IPS-18a (cell line): ENCODE measurements around the gene SDF2L1.
A peak's percentile ranks its signal among the peaks of the same experiment; 100 is the strongest.

Experiments
- H3K27ac ChIP-seq: one replicate; pipeline ENCODE4 v1.5.1; 2013; ENCODE audit warnings: low read length
- H3K27me3 ChIP-seq: one replicate; pipeline ENCODE4 v1.6.1; 2013; ENCODE audit warnings: mild to moderate bottlenecking, low read length; ENCODE audit not compliant: control insufficient read depth, insufficient read depth
- H3K36me3 ChIP-seq: one replicate; pipeline ENCODE4 v1.6.1; 2013; ENCODE audit warnings: low read depth, low read length; ENCODE audit not compliant: control insufficient read depth
- H3K4me1 ChIP-seq: one replicate; pipeline ENCODE4 v1.6.1; 2013; ENCODE audit warnings: low read depth, low read length; ENCODE audit not compliant: control insufficient read depth
- H3K4me3 ChIP-seq: one replicate; pipeline ENCODE4 v1.5.1; 2013; ENCODE audit warnings: low read length
- H3K9ac ChIP-seq: one replicate; pipeline ENCODE4 v1.6.1; 2013; ENCODE audit warnings: mild to moderate bottlenecking, low read length, moderate library complexity
- H3K9me3 ChIP-seq: one replicate; pipeline ENCODE4 v1.6.1; 2013; ENCODE audit warnings: low read depth, low read length; ENCODE audit not compliant: control insufficient read depth

Gene SDF2L1

DNA sequence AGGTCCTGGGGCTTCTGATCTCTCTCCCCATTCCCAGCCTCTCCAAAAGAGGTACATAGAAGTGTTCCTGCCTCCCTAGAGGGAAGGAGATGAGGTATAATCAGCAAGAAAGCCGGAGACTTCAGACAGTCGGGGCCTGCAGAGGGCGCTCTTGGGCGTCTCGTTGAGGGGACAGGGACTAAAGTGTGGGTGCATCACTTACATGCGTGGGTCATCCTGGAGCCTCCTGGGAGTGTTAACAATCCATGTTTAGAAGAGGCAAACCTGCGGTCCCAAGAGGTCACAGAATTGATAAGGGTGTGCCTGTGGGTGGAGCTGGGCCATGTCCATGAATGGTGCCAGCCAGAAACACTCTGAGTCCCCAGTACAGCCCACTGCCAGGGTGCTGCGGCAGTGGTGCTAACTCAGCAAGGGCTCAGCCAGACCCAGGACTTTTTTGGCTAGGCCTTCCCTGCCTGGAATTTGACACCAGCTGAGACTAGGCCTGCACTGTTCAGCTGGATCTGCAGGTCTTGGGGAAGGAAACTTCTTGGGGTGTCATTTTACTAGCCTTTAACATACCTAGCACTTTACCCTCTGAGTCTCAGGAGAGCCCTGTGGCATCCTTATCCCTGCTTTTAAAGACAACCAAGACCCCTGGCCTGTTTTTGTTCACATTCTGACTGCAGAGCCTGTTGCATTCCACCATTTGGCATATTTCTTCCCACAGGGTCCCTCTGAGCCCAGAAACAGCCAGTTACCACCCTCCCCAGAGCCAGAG is 17.8 kb upstream of the SDF2L1 start:
- Histone ChIP-seq H3K27ac (no peak overlapping the region), H3K4me1 (no peaks in the 10 kb centered on the region), H3K27me3 (no peaks in the 10 kb centered on the region), H3K4me3 (no peak overlapping the region), H3K9me3 (no peaks in the 10 kb centered on the region), H3K9ac (no peak overlapping the region), H3K36me3 (peaks cover 12% of the 10 kb centered on the region)

DNA sequence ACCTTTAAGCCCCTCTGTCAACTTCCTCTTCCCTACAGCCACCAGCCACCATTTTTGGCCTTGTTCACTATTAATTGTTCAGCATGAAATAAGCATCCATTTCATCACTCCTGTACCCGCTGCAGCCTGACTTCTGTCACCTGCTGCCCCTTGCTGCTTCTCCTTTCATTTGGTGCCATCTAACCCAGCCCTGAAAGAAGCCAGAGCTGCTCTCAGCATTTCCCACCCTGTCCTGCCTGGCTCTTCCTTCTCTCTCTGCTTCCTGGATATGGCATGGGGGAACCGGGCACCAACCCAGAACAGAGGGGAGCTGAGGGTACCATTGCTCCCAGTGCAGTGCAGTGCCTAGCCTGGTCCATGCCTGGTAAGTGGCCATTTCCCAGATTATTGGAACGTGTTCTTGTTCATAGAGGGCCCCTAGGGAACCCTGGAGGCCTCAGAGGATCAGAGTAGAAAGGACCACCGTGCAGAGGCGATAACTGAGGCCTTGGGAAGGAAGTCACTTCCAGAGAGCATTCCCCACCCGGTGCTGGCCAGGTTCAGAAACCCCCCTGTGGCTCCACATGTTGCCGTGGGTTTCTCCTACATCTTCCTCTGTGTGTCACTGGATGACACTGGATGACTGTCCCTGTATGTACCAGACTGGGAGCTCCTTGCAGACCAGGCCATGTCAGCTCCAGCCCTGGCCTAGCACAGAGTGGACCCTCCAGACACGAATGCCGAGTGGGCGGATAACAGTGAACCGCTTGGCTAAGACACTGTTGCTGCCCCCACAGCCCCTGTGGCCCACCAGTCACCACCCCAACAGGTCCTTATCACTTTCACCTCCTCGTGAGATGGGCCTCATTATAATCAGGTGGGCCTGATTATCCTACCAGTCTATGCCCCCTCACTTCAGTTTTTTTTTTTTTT is 17.0 kb upstream of the SDF2L1 start:
- Histone ChIP-seq H3K9me3 (no peaks in the 10 kb centered on the region), H3K27ac (no peak overlapping the region), H3K27me3 (no peaks in the 10 kb centered on the region), H3K36me3 (peaks cover 12% of the 10 kb centered on the region), H3K4me3 (no peak overlapping the region), H3K9ac (no peak overlapping the region), H3K4me1 (no peaks in the 10 kb centered on the region)

DNA sequence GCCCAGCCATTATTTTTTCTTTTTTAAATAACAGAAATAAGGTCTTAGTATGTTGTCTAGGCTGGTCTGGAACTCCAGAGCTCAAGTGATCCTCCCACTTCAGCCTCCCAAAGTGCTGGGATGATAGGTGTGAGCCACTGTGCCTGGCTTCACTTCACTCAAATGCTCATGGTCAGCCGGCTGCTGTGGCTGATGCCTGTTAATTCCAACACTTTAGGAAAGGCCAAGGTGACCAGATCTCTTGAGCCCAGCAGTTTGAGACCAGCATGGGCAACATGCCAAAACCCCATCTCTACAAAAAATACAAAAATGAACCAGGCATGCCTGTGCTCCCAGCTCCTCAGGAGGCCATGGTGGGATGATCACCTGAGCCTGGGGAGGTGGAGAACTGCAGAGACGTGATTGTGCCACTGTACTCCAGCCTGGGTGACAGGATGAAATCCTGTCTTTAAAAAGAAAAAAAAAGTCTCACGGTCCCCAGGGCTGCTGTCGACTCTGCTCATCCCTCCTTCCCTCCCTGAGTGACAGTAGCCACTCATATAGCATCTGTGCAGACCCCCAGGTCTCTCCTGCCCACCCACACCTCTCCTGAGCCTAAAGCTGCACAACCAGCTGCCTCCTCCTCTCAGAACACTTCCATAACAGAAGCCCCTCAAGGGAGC is 15.9 kb upstream of the SDF2L1 start:
- no peak overlapping the region for H3K9ac ChIP-seq
- peaks cover 12% of the 10 kb centered on the region for H3K36me3 ChIP-seq
- no peak overlapping the region for H3K27ac ChIP-seq
- no peaks in the 10 kb centered on the region for H3K27me3 ChIP-seq
- no peak overlapping the region for H3K4me3 ChIP-seq
- H3K9me3 ChIP-seq: no peaks in the 10 kb centered on the region
- H3K4me1 ChIP-seq: no peaks in the 10 kb centered on the region

DNA sequence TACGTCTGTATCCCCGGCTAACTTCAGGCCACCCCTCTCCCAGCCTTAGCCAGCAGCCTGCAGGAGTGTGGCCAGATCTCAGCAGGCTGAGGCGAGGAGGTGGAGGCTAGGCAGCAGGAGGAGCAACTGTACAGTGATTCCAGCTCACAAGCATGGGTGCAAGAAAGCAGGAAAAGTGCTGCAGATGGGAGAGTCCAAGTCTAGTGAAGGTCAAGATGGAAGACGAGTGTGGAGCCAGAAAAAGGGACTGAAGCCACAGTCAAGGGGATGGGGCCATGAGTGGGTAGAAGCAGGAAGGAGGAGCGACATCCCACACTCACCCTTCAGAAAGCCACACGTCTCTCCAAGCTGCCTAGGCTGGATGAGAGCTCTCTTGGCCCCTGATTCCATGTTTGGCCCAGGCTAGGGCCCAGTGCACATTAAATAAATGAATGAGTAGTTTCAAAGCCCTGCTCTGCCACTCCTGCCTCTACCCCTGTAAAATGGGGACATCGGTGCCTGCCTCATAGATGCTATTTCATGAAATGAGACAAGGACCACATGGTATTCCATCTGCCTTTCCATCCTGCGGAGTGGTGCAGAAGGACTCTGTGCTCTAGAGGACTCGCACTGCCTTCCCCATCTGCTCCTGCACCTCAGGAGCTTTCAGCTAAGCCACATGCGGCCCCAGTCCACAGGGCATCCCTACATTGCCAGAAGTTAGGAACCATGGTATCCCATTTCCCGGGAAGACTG is 15.2 kb upstream of the SDF2L1 start:
- H3K36me3 ChIP-seq: peaks cover 12% of the 10 kb centered on the region

DNA sequence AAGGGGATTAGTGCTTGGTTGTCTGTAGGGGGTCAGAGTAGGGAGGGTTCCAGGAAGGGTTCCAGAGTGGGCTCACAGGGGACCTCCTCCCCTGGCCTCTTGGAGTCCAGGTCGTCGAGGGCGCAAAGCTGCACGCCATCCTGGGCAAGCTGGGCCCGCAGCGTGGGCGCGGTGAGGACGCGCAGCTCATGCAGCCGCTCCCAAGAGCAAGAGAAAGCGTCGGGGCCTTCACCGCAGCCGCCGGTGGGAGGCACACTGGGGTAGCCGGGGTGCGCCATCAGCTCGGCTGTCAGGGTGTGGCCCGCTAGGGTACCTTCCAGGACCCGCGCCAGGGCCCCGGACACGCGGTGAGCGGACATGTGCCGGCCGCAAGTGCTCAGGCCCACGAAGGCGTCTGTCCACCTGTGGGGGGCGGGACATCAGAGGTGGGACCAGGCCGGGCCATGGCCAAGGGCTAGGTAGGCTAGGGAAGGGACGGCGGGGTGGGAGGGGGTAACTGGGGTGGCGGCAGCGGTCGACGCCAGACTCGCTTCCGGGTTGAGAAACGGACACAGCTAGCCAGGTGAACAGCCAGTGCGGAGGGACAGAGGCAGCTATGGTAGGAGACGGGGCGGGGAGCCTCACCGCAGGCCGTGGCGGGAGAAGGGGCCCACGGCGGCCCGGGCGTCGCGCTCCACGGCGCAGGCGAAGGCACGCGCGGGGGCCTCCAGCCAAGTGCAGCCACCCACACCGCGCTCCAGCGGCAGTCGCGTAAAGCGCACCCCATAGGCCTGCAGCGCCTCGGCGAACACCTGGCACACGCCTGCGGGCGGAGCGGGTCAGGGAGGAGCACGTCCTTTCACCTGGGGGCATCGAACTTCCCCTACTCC is 13.5 kb upstream of the SDF2L1 start:
- Histone ChIP-seq H3K9ac (peak overlapping the region; percentile 95), H3K9me3 (no peaks in the 10 kb centered on the region), H3K36me3 (peaks cover 4% of the 10 kb centered on the region), H3K4me3 (peak overlapping the region; percentile 91), H3K27me3 (no peaks in the 10 kb centered on the region), H3K27ac (no peak overlapping the region), H3K4me1 (no peaks in the 10 kb centered on the region)

More for the DNA sequence above, 15.2 kb upstream of the SDF2L1 start:
- Histone ChIP-seq H3K4me1 (no peaks in the 10 kb centered on the region), H3K27ac (no peak overlapping the region), H3K9ac (no peak overlapping the region), H3K4me3 (no peak overlapping the region), H3K27me3 (no peaks in the 10 kb centered on the region), H3K9me3 (no peaks in the 10 kb centered on the region)

DNA sequence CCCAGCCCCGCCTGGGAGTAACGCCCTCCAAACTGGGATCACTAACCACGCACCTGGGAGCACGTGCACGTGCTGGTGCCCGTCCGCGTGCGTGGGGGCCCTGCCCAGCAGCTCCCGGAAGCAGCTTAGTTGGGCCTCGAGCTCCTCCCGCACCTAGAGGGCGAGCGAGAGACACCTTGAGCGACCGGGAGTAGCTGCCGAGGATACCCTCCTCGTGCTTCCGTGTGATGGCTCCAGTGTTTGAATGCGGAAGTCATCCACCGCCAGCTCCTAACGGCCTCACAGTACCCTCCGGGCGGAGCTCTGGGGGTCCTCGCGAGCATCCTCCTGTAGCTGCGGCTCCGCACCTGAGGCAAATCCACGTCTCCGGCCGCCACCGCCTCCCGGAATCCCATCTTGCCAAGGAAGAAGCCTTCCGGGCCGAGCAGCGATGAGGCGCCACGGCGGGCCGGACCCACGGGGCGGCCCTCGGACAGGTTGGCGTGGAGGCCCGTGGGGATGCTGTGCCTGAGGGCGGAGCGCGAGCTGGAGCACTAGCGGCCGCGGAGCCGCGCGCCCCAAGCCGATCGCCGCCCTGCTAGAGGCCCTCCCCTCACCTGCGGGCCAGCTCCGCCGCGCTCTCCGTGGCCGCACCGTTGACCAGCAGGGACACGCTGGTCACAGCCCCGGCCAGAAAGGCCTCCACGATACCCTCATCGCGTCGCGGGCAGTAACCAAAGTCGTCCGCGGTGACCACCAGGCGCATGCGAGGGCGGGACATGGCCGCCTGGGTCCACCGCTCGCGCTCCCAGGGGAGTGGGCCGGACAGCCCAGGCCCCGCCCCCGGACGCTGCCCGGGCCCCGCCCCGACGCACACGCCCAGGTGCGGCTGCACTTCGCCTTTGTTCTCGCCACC is 12.6 kb upstream of the SDF2L1 start, which contains the start of gene YDJC:
Gene YDJC (minus strand): TSS at position 768 of the 895 bp plus-strand sequence. CDS start 8 bp downstream, at position 760.
- H3K4me1 ChIP-seq: no peaks in the 10 kb centered on the region
- H3K9ac ChIP-seq: peak within 1 kb of the TSS; percentile 95
- peak within 1 kb of the TSS; percentile 91 for H3K4me3 ChIP-seq
- no peaks in the 10 kb centered on the region for H3K9me3 ChIP-seq
- peaks cover 4% of the 10 kb centered on the region for H3K36me3 ChIP-seq
- peak within 1 kb of the TSS; percentile 60 for H3K27ac ChIP-seq
- H3K27me3 ChIP-seq: no peaks in the 10 kb centered on the region

DNA sequence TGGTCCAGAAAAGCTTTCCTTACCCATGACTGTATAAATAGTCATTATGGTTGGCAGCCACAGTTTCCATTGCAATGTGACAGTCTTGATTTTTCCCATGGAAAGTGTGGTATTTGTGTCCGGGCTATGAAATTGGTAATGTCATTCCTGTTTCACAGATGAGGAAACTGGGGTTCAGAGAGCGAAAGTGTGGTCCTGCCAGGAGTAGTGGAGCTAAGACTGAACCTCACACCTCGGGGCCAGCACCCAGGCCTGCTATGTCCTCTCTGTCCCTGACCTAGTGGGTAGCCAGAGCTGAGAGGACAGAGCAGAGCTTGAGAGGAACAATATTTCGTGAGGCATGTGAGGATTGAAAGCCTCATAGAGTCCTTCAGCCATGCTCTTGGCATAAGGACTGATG is 11.1 kb upstream of the SDF2L1 start:
- Histone ChIP-seq H3K36me3 (peaks cover 4% of the 10 kb centered on the region), H3K27ac (no peak overlapping the region), H3K27me3 (no peaks in the 10 kb centered on the region), H3K9me3 (no peaks in the 10 kb centered on the region), H3K9ac (no peak overlapping the region), H3K4me1 (no peaks in the 10 kb centered on the region), H3K4me3 (no peak overlapping the region)

DNA sequence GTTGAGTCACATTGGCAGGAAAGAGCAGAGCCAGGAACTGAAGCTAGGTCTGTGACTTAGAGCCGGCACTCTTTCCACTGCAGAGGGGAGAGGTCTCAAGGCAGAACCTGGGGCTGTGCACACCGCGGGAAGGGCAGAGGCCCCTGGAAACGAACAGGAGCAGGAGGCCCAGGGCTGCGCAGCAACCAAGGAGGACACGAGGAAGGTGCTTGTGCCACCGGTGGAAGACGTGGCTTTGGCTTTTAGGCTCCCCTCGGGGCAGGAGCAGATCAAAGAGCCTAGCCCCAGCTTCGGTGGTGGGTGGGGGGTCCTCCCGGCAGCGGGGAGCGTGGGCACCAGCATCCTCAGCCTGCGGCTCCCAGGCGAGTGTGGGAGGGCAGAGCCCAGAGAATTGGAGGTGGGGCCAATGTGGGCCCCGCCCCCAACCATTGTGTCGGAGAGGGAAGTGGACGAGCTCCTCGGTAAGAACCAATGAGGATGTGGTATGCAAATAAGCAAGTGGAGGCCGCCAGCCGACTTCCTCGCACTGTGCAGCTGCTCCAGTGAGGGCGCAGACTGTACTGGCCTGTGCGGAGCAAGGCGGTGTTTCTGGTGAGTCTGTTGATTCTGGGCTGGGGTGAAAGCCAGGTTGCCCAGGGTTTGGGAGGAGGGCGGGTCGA is 9.7 kb upstream of the SDF2L1 start, which contains the start of gene CCDC116:
Gene CCDC116 (plus strand): TSS at position 524 of the 659 bp plus-strand sequence. CDS start 422 bp downstream, outside the sequence.
- no peak within 1 kb of the TSS for H3K9ac ChIP-seq
- H3K4me3 ChIP-seq: no peak within 1 kb of the TSS
- H3K9me3 ChIP-seq: no peaks in the 10 kb centered on the region
- no peaks in the 10 kb centered on the region for H3K27me3 ChIP-seq
- H3K4me1 ChIP-seq: no peaks in the 10 kb centered on the region
- peaks cover 4% of the 10 kb centered on the region for H3K36me3 ChIP-seq
- no peak within 1 kb of the TSS for H3K27ac ChIP-seq

- Histone ChIP-seq H3K4me1 (no peaks in the 10 kb centered on the region), H3K27ac (no peak overlapping the region), H3K9me3 (no peaks in the 10 kb centered on the region), H3K9ac (no peak overlapping the region), H3K27me3 (no peaks in the 10 kb centered on the region), H3K4me3 (no peak overlapping the region), H3K36me3 (peaks cover 4% of the 10 kb centered on the region)
Measured at GRCh38 chr22:21632931-21633330, 9.2 kb upstream of the SDF2L1 start.
